Neural cell (in vitro differentiated cells): ENCODE measurements around the gene PTPRG. TPM values are rescaled to one million over a fixed set of nuclear protein-coding genes. Genes with fewer than 3 reads are reported as not detected.

ENCODE experiments used
- H2AFZ ChIP-seq: fragments of 200-600, 300-800 bp; sonication (generic), shearing (Covaris generic); 2 replicates; pipeline ENCODE4 v1.6.0; 2014; ENCODE audit warnings: low read depth, mild to moderate bottlenecking, antibody characterized with exemption, low read length, moderate library complexity
- H3F3A ChIP-seq: fragments of 200-600 bp; shearing (Covaris generic); 2 replicates; pipeline ENCODE4 v1.6.1; 2016; ENCODE audit warnings: mild to moderate bottlenecking, moderate library complexity, mixed read lengths, antibody characterized with exemption, low read length; ENCODE audit not compliant: insufficient read depth, poor library complexity, severe bottlenecking
- H3K27ac ChIP-seq: fragments of 200-600, 300-800 bp; sonication (generic), shearing (Covaris generic); 2 replicates; pipeline ENCODE4 v1.5.1; 2014; ENCODE audit warnings: mild to moderate bottlenecking, low read length, moderate library complexity
- H3K27me3 ChIP-seq: fragments of 300-800, 200-600 bp; sonication (generic), shearing (Covaris generic); 2 replicates; pipeline ENCODE4 v1.6.0; 2014; ENCODE audit warnings: mild to moderate bottlenecking, low read depth, low read length, moderate library complexity; ENCODE audit not compliant: insufficient read depth
- H3K36me3 ChIP-seq: fragments of 300-800, 200-600 bp; sonication (generic), shearing (Covaris generic); 2 replicates; pipeline ENCODE4 v1.5.1; 2014; ENCODE audit warnings: mild to moderate bottlenecking, antibody characterized with exemption, low read length, moderate library complexity; ENCODE audit not compliant: insufficient read depth
- H3K4me2 ChIP-seq: fragments of 300-800, 200-600 bp; sonication (generic), shearing (Covaris generic); 2 replicates; pipeline ENCODE4 v1.6.0; 2014; ENCODE audit warnings: mild to moderate bottlenecking, low read length
- H3K4me3 ChIP-seq: fragments of 300-800, 200-600 bp; sonication (generic), shearing (Covaris generic); 2 replicates; pipeline ENCODE4 v1.5.1; 2014; ENCODE audit warnings: mild to moderate bottlenecking, low read length, moderate library complexity
- H3K79me2 ChIP-seq: fragments of 200-600 bp; shearing (Covaris generic); replicated peaks from 2 replicates; pipeline ENCODE4 v1.6.0; 2014; ENCODE audit warnings: mild to moderate bottlenecking, low read length, moderate library complexity; ENCODE audit not compliant: insufficient read depth
- H3K9ac ChIP-seq: fragments of 300-800, 200-600 bp; sonication (generic), shearing (Covaris generic); 2 replicates; pipeline ENCODE4 v1.6.1; 2016; ENCODE audit warnings: mild to moderate bottlenecking, low read length, mixed read lengths
- H3K9me2 ChIP-seq: fragments of 200-600 bp; shearing (Covaris generic); 2 replicates; pipeline ENCODE4 v1.6.1; 2016; ENCODE audit warnings: mild to moderate bottlenecking, low read length, mixed read lengths; ENCODE audit not compliant: insufficient read depth
- H3K9me3 ChIP-seq: fragments of 200-600, 300-800 bp; sonication (generic), shearing (Covaris generic); 2 replicates; pipeline ENCODE4 v1.6.1; 2016; ENCODE audit warnings: mild to moderate bottlenecking, mixed run types, low read length, moderate library complexity, mixed read lengths
- H4K20me1 ChIP-seq: fragments of 200-600 bp; shearing (Covaris generic); 2 replicates; pipeline ENCODE4 v1.6.1; 2016; ENCODE audit warnings: mild to moderate bottlenecking, mixed run types; ENCODE audit not compliant: insufficient read depth
- EP300 ChIP-seq: fragments of 450-650 bp; conservative IDR thresholded peaks from 2 replicates; pipeline ENCODE4 v1.6.1; 2014; ENCODE audit warnings: antibody characterized with exemption, mild to moderate bottlenecking, moderate library complexity; ENCODE audit not compliant: poor library complexity, severe bottlenecking
- EZH2 ChIP-seq: fragments of 200-600, 300-800 bp; shearing (Covaris generic), sonication (generic); IDR thresholded peaks from 2 replicates; pipeline ENCODE4 v1.6.1; 2014; ENCODE audit warnings: antibody characterized with exemption, low read length, borderline replicate concordance, mild to moderate bottlenecking; ENCODE audit not compliant: insufficient read depth, poor library complexity, severe bottlenecking
- MXI1 ChIP-seq: fragments of 450-650 bp; conservative IDR thresholded peaks from 2 replicates; pipeline ENCODE4 v1.6.1; 2014; ENCODE audit warnings: antibody characterized with exemption, mild to moderate bottlenecking; ENCODE audit not compliant: poor library complexity, severe bottlenecking
- POLR2AphosphoS5 ChIP-seq: IDR thresholded peaks from 2 replicates; pipeline ENCODE4 v1.6.1; 2012
- RAD21 ChIP-seq: fragments of 450-650 bp; conservative IDR thresholded peaks from 2 replicates; pipeline ENCODE4 v1.6.1; 2014; ENCODE audit warnings: antibody characterized with exemption, mild to moderate bottlenecking, moderate library complexity
- SMC3 ChIP-seq: fragments of 450-650 bp; conservative IDR thresholded peaks from 2 replicates; pipeline ENCODE4 v1.6.1; 2014; ENCODE audit warnings: antibody characterized with exemption, mild to moderate bottlenecking, moderate library complexity; ENCODE audit not compliant: poor library complexity
- TAF1 ChIP-seq: IDR thresholded peaks from 2 replicates; pipeline ENCODE4 v1.6.1; 2012; ENCODE audit warnings: low read depth
- polyA plus RNA-seq: library from polyadenylated mRNA; depleted of rRNA; stranded (reverse); fragments of >200 nt; gene quantifications from 2 replicates; pipeline ENCODE4 v1.2.3, GENCODE V29; 2014
- TF ChIP-seq, protein P1 (sequence below): IDR thresholded peaks from 2 replicates; pipeline ENCODE4 v1.6.1; 2012; ENCODE audit warnings: borderline replicate concordance
- TF ChIP-seq, protein P2 (sequence below): fragments of 450-650 bp; IDR thresholded peaks from 2 replicates; pipeline ENCODE4 v1.5.1; 2014; ENCODE audit warnings: antibody characterized with exemption, mild to moderate bottlenecking, moderate library complexity; ENCODE audit not compliant: poor library complexity, severe bottlenecking

PTPRG gene
- polyA plus RNA-seq, 1 donor from 2014 or later = 33.1 TPM

- no peak overlapping the region for H3K4me3 ChIP-seq
- H3K79me2 ChIP-seq = no peaks in the 10 kb centered on the region
- TF ChIP-seq, protein P1, sequence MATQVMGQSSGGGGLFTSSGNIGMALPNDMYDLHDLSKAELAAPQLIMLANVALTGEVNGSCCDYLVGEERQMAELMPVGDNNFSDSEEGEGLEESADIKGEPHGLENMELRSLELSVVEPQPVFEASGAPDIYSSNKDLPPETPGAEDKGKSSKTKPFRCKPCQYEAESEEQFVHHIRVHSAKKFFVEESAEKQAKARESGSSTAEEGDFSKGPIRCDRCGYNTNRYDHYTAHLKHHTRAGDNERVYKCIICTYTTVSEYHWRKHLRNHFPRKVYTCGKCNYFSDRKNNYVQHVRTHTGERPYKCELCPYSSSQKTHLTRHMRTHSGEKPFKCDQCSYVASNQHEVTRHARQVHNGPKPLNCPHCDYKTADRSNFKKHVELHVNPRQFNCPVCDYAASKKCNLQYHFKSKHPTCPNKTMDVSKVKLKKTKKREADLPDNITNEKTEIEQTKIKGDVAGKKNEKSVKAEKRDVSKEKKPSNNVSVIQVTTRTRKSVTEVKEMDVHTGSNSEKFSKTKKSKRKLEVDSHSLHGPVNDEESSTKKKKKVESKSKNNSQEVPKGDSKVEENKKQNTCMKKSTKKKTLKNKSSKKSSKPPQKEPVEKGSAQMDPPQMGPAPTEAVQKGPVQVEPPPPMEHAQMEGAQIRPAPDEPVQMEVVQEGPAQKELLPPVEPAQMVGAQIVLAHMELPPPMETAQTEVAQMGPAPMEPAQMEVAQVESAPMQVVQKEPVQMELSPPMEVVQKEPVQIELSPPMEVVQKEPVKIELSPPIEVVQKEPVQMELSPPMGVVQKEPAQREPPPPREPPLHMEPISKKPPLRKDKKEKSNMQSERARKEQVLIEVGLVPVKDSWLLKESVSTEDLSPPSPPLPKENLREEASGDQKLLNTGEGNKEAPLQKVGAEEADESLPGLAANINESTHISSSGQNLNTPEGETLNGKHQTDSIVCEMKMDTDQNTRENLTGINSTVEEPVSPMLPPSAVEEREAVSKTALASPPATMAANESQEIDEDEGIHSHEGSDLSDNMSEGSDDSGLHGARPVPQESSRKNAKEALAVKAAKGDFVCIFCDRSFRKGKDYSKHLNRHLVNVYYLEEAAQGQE = no peak
- TF ChIP-seq TAF1 (no peak), SMC3 (no peak), POLR2AphosphoS5 (no peak), MXI1 (no peak), EP300 (no peak), RAD21 (no peak), EZH2 (no peak)
- TF ChIP-seq, protein P2, sequence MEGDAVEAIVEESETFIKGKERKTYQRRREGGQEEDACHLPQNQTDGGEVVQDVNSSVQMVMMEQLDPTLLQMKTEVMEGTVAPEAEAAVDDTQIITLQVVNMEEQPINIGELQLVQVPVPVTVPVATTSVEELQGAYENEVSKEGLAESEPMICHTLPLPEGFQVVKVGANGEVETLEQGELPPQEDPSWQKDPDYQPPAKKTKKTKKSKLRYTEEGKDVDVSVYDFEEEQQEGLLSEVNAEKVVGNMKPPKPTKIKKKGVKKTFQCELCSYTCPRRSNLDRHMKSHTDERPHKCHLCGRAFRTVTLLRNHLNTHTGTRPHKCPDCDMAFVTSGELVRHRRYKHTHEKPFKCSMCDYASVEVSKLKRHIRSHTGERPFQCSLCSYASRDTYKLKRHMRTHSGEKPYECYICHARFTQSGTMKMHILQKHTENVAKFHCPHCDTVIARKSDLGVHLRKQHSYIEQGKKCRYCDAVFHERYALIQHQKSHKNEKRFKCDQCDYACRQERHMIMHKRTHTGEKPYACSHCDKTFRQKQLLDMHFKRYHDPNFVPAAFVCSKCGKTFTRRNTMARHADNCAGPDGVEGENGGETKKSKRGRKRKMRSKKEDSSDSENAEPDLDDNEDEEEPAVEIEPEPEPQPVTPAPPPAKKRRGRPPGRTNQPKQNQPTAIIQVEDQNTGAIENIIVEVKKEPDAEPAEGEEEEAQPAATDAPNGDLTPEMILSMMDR = no peak
- H3K36me3 ChIP-seq = no peaks in the 10 kb centered on the region
- no peak overlapping the region for H3K4me2 ChIP-seq
- H3K9me3 ChIP-seq = no peaks in the 10 kb centered on the region
- no peak overlapping the region for H3K9ac ChIP-seq
- no peaks in the 10 kb centered on the region for H3K9me2 ChIP-seq
- no peak overlapping the region for H2AFZ ChIP-seq
- no peaks in the 10 kb centered on the region for H3F3A ChIP-seq
- H3K27me3 ChIP-seq = no peaks in the 10 kb centered on the region
- H3K27ac ChIP-seq = no peak overlapping the region
- H4K20me1 ChIP-seq = no peaks in the 10 kb centered on the region
These were observed 349.4 kb downstream of the PTPRG start for GRCh38 chr3:61910732-61911131.

DNA sequence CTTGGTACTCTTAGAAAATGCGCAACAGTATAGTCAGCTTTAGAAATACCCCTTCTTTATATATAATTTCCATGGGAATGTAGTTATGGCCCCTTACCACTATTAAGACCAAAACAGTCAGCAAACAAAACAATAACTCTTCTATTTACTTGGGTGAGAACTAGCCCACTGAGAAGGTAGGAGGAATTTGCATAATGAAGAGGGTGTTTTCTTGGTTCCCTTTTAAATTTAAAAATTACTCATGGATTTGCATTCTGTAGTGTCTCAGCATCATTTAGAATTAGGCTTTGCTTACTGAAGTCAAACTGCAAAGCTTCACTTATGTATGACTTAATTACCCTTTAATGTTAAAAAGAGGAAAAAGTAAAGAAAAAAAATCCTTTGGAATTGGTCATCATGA, 350.8 kb downstream of the PTPRG start:
- no peaks in the 10 kb centered on the region for H3K27me3 ChIP-seq
- TF ChIP-seq POLR2AphosphoS5 = no peak
- no peak for TF ChIP-seq SMC3
- no peak for TF ChIP-seq EZH2
- TF ChIP-seq, protein P1 = no peak
- no peak for TF ChIP-seq RAD21
- TF ChIP-seq MXI1 = no peak
- TF ChIP-seq, protein P2 = no peak
- no peak for TF ChIP-seq TAF1
- TF ChIP-seq EP300 = no peak
- no peaks in the 10 kb centered on the region for H3K9me3 ChIP-seq
- no peaks in the 10 kb centered on the region for H3K9me2 ChIP-seq
- H3F3A ChIP-seq = no peaks in the 10 kb centered on the region
- no peak overlapping the region for H2AFZ ChIP-seq
- H3K79me2 ChIP-seq = no peaks in the 10 kb centered on the region
- no peaks in the 10 kb centered on the region for H3K36me3 ChIP-seq
- no peaks in the 10 kb centered on the region for H4K20me1 ChIP-seq
- H3K4me2 ChIP-seq = no peak overlapping the region
- H3K4me3 ChIP-seq = no peak overlapping the region
- no peak overlapping the region for H3K9ac ChIP-seq
- H3K27ac ChIP-seq = no peak overlapping the region
